HG03095 (cell line): ENCODE results near the gene RHOBTB1.

ENCODE experiments used
- ATAC-seq: cut with Tn5 transposase; IDR thresholded peaks from one replicate; pipeline ENCODE4 v1.9.1; 2021; ENCODE audit warnings: moderate library complexity; ENCODE audit not compliant: unreplicated experiment

The RHOBTB1 gene

DNA sequence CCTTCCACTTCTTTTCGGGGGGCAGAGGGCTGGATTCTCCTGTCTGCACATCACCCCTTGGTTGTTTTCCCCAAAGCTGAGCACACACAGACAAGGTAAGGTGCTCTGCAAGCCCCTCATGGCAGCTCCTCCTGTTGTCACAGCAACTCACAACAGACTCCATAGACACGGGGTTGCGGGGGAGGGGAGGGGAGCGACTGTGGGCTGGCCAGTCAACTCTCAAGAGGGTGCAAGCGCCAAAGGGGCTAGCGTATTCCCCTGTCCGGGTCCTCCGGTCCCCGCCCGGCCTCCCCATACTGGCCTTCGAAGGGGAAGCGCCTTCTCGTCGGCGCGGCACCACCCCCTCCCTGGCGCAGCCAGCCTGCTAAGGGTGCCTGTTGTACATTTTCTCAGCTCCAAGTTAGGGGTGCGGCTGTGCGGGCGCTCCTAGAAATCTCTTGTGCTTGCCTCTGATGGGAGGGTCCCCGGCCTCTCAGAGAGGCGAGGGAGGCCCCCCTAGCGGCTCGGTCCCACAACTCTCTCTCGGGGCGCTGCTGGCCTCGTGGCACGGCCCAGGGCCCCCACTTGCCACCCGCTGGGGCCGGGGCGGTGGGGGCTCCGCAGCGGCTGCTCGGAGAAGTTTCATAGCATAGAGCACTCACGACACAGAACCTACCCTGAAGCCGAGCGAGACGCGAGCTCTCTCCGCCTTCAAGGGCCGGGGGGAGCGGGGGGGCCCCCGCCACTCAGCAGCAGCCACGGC, 498 bp downstream of the RHOBTB1 start:
- ATAC-seq: peak; percentile 38

DNA sequence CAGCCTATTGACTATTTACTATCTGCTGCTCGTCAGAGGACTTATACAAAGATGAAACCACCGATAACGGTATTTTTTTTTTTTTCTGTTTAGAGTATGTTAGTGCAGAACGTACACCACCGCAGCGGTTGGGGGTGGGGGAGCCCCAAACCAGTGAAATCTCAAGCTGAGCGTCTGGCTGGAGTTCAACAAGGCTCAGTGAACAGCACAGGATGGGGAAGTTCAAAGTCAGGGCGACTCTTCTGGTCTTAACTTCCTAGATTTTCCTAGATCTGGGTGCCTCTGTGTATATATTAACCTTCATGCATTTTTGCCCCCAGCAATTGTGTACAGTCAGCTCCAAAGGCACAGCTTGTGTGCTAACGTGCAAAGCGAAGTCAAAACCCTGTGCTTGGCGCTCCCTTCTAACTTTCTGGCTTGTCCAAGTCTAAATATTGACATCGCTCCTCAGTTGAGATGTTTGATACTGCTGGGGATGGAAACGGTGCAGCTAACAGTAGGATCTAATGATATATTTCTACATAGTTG, 1.1 kb downstream of the RHOBTB1 start:
- ATAC-seq: no peak

DNA sequence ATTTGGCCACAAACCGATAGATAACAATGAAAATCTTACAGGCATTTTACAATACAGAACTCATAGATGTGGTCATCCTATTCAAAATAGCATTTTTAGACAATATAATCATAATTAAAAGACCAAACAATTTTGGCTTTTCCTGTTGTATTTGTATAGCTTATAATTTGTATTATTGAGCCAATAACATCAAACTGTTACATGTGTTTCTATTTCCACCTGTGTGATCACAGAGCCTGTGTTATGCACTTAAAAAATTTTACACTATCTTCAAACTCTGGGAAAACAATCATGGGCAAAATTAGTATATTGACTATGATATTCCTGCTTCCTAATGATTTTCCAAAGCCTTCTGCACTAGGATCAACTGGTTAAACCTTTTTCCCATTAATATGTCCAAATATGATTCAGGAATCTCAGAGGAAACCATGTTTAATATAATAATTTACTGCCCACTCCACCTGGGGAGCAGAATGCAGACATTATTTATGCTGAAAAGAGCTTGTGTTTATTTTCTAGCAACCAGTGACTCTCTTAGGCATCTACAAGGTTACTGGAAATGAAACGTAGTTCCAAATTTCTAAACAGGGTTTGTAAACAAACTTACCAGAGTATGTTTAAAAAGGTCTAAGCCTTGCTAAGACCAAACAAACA, 1.7 kb downstream of the RHOBTB1 start:
- ATAC-seq: no peak

DNA sequence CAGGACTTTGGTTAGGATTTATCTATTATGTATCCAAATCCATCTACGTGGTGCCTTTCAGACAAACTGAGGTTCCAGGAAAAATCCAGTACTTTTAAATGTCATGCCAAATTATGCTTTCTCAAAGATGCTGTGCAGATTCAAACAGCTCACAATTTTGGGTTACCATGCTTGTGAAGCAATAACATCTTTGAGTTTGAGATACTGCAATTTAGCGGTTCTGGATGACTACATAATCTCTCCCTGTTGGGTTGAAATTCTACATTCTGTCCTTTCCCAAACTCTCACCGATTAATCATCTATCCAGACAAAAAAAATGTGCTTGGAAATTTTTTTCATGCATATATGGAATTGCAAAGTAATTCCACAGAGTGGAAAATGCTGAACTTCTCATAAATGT, 3.5 kb downstream of the RHOBTB1 start:
- ATAC-seq: no peak

DNA sequence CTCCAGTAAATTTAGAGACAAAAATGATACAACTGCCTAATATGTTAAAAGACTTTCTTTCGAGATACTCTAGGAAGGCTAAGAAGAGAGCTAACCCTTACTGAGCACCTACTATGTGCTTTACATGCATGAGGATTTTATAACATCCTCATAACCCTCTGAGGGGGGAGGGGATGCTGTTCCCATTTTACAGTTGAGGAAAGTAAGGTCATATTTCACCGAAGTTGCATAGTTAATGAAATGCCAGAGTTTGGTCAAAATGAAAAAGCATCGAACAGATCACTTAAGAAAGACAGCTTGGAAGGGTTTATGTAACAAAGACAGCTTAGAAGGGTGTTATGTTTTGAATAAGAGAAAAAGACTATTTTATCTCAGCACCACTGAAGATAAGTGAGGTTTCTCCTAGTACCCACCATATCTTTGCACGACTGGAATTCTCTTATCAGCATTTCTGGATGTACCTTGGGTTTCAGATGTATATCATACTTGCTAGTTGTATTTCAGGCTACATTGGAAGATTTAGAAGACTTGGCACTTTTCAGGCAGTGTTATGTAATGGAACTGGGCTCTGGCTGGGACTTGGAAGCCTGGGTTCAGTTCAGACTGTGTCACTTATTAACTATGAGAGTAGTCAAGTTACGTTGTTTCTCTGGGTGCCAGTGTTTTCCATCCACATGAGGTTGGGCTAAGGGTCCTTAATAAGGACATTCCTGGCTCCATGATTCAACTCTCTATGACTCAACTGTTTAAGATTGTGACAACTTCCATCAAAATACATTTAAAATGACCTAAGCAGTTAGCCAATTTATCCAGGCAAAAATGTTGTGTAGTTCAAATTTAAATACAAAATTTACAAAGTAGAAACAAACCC, 6.0 kb downstream of the RHOBTB1 start:
- ATAC-seq: no peak

DNA sequence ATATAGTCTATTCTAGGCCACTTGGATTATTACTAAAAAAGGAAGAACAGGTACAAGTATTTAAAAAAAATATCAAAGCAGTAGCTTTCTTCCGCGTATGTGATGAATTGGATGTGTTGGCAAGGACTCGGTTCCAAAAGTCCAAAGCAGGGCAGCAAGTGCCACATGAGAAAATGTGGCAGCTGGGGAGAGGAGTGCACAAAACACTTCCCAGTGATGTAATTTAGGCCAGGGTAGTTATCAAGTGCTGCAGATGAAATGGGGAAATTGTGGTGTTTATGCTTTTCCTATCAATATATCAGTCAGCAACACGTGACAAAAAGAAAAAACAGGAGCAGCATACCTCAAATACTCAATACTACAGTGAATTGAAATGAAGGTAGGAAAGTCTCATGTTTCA, 7.0 kb downstream of the RHOBTB1 start:
- ATAC-seq: no peak

DNA sequence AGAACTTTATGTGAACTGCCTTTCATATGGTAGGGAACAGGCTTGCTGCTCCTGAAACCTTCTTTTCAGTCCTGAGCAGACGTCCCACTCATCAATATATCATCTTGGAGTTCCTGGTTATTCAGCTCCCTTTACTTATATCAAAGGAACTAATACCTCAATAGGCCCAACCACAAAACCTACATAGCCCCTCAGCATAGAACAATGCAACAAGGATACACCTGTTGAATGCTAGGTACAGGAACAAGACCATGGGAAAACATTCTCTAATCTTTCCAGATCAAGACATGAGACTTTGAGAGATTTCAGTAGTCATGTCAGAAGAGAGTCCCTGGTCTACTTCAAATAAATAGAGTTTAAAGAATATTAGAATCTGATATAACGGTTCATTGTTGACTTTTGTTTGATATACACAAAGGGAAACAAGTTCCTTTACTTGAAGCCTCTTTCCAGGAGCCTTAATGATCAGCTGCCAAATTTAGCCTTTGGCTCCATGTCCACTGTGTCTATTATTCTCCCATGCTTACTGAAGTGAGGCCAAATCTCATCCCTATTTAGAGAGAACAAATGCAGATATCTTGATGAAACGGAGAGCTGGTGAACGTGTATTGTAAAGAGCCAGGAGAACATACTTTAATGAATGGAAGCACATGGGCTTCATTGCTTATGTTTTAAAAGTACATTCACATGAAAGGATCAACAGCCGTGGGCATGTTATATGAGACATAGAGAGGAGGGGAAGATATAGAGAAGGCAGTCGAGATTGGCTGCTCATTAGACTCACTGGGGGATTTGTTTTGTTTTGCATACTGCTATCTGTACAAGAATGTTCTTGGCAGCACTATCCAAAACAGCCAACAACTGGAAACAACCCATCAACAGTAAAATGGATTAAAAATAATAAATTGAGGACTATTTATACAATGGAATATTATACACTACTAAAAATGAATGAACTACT, 9.5 kb downstream of the RHOBTB1 start:
- ATAC-seq: no peak

DNA sequence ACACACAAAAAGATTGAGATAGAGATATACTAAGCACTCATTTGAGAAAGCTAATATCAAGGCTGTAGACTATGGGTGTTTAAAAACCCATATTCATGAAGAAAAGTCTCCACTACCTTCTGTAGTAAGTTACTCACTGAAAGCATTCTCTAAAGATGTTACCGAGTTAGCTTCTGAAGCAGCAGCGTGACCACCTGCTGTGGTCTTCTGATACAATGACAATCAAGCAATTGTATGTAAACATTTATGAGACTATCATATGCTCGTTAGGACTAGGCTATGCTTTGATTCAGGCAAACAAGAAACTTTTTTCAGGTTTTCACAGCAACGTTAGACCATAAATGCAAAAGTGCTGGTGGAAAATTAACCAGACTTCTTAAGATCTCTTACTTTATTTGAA, 11.2 kb downstream of the RHOBTB1 start:
- ATAC-seq: no peak

DNA sequence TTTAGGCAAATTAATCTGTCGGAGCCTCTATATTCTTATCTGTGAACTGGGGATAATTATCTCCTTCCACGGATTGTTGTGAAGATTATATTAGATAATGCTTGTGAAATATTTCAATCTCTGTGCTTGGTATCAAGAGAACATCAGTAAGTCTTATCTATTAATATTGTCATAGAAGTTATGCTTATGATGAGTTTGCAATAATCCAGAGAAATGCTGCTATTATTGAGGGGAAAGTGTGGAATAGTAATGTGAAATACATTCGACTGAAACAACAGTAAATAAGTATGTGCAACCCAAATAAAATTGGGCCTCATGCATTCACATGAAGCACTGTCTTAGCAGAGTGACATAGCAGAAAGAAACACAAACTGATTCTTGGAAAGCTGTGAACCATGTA, 13.7 kb downstream of the RHOBTB1 start:
- ATAC-seq: no peak

DNA sequence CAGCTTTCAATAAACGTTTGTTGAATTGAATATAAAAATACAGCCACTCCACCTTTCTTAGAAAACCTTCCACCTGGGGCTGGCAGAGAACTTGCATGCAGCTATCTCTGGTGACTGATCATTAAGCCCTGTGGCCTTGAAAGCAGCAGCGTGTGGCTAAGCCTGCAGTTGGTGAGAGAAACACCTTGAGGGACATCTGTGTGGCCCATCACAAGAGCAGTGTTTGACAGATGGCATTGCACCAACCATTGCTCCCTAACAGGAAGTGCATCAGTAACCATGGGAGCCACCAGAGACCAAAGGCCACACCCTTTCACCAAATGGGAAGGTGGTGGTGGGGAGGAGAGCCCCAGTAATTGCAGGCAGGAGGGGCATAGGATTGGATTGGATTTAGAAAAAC, 22.4 kb downstream of the RHOBTB1 start:
- no peak for ATAC-seq

DNA sequence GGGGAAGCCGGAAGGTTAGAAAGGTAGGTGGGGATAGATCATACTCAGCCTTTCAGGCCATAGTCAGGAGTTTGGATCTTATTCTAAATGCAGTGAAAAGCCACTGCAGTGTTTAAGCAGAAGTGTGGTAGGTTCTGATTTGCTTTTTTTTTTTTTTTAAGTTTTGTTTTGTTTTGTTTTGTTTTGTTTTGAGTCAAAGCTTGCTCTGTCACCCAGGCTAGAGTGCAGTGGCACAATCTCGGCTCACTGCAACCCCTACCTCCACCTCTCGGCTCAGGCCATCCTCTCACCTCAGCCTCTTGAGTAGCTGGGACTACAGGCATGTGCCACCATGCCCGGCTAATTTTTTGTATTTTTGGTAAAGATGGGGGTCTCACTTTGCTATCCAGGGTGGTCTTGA, 23.5 kb downstream of the RHOBTB1 start:
- no peak for ATAC-seq

DNA sequence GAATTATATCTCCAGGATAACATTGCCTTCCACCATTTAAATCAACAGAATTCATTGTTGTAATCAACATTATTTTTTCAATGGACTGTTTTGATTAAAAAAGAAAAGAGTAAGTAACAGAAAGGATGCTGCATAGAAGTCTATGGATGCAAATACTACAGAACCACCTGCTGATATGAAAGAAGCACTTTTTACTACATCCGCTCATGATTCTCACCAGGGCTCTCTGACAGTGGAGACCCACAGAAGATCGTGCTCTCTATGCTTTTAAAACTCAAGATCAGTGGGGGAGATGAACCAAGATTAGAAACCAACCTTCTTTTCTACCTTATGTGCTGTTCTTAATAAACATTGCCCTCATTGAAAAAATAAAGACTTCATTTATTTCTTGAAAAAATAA, 24.4 kb downstream of the RHOBTB1 start:
- no peak for ATAC-seq

DNA sequence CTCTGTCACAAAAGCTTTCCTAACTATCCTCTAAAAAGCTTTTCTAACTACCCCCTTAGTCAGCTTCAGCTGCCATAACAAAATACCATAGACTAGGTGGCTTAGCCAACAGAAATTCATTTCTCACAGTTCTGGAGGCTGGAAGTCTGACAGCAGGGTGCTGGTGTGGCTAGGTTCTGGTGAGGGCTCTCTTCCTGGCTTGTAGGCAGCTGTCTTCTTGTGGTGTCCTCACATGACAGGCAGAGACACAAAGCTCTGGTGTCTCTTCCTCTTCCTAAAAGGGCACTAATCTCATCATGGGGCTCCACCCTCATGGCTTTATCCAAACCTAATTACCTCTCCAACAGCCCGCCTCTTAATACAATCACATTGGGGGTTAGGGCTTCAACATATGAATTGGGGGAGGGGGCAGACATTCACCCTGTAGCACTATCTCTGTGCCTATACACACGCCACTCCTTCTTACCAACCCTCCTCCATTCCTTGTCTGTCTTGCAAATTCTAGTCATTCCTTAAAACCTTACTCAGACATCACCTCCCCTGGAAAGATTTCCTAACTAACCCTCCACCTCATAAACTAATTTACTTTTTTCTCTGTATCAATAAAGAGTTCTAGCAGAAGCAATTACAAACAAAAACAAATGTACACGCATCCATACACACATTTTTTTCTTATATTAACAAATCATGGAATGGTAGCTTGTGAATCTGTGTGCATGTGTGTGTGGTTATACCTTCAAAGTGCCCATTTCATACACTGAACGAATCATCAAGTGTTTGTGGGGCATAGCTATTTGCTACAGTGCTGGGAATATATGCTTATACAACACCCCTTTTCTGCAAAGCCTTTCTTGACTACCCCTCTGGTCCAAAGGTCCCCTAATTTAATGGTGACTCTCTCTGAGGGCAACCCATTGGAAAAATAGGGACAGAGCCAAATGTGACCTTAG, 26.4 kb downstream of the RHOBTB1 start:
- ATAC-seq: no peak

DNA sequence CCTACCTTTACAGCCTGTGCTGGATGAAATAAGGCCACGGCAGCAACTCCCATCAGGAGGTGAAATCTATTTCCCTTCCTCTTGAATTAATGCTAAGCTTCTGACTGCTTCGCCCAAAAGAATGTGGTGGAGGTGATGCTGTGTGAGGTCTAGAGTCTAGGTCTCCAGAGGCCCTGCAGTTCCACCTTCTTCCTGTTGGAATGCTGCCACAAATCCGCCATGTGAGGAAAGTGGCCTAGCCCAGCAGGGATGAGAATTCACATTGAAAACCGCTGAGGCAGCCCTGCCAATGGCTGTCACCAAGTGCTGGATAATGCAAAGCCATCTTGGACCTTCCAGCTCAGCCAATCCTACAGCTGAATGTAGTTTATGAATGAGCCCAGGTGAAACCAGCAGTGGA, 28.0 kb downstream of the RHOBTB1 start:
- ATAC-seq: no peak

DNA sequence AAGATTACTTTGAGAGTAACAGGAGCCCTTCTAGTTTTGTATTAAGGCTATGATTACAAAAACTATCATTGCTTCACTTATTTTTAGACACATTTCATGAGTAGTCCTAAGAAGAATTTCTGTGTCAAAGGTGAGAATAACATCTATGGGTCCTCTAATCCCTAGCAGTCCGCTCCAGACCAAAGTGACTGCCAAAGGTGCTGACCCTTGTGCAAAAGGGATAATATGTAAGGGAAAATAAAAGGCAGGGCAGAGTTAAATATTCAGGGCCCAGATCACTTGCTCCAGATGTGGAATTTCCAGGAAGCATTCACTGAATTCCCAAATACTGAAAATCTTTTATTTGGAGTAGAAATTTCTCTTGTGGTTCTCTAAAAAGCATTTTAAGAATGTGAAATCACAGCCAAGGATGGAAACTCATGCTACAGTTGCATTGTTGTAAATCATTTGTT, 29.3 kb downstream of the RHOBTB1 start:
- no peak for ATAC-seq

DNA sequence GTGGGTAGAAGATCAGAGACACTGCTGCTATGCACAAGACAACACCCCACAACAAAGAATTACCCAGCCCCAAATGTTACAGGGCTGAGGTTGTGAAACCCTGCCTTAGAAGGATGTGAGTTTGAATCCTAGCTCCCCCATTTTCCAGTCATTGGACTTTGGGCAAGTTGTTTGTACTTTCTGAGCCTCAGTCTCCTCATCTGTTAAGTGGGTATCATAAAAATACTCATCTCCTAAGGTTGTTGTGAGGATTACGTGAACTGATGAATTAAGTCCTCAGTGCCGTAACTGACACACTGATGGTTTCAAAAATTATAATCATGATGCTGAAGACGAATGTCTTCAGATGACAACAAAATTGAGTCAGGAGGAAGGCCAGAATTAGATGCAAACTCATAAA, 30.3 kb downstream of the RHOBTB1 start:
- no peak for ATAC-seq

DNA sequence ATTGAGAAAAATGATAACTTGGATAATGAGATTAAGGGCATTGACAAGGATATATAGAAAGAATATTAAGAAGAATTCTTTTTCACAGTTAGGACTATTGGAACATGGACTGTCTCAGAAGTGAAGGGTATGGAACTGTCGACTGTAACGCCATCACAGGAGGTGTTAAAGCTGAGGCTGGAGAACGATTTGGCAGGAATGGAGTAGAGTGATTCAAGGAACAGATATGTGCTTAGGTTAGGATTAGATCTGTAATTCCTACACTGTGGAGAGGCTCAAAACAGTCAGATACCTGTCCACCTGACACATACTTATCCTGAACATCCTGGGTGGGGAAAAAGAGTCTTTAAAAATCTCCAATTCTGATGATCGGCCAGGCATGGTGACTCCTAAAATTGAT, 30.9 kb downstream of the RHOBTB1 start:
- ATAC-seq: no peak

DNA sequence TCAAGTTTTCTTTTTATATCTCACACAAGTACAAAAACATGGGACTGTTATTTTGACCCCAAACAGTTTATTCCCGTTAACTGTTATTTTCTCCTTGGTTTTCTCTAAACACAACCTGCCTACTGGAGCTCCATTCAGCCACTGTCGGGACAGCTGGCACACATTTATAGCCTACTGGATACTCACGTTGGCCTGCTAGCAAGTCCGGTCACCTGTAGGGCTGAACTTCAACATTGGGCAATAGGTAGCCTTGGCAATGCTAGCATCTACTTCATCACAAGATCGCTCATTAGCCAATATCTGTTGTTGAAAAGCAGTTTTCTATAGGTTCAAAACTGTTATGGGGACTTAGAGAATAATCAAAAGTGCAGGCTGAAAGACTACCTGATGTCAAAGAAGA, 32.3 kb downstream of the RHOBTB1 start:
- ATAC-seq: no peak

DNA sequence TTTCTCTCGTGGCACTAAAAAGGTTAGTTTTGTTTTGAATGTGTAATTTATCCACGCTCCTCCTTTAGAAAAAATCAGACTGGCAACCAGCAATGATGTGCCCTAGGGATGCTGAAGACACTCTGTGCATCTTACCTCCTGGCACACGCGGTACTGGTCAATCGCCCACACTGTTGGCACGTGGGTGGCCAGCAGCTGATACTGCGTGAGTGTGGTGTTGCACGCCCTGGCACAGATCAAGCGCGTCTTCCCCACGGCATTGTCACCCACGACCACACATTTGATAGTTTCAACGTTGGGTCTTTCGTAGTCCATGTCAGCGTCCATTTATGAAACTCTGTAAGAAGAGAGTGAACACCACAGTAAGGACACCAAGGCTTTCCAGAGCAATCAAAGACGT, 32.8 kb downstream of the RHOBTB1 start:
- ATAC-seq: no peak
